ENCODE results near the gene ZNF350.
"Not testable (repeated sequence)": the region's sequence is repeated elsewhere in the genome, so short reads cannot be mapped to it uniquely, and the experiment has no call there.

Gene ZNF350

GRCh38 chr19:51970718-51971117 lies 15.9 kb downstream of the ZNF350 start:
- no peak for DNase-seq

- DNase-seq: no peak
These were observed 21.1 kb downstream of the ZNF350 start for GRCh38 chr19:51965583-51965982.

- not testable (repeated sequence) for DNase-seq
These were observed 25.9 kb downstream of the ZNF350 start for GRCh38 chr19:51960621-51961233.

- no peak for DNase-seq
These were observed 26.8 kb downstream of the ZNF350 start for GRCh38 chr19:51959791-51960190.

GRCh38 chr19:51957846-51958245 lies 28.8 kb downstream of the ZNF350 start:
- not testable (repeated sequence) for DNase-seq

- no peak for DNase-seq
These were observed 37.7 kb downstream of the ZNF350 start for GRCh38 chr19:51948975-51949374.

- no peak for DNase-seq
These were observed 40.0 kb downstream of the ZNF350 start for GRCh38 chr19:51946602-51947001.

- DNase-seq: no peak
These were observed 41.7 kb downstream of the ZNF350 start for GRCh38 chr19:51944798-51945552.

- DNase-seq: no peak
These were observed 47.7 kb downstream of the ZNF350 start for GRCh38 chr19:51938936-51939335.

GRCh38 chr19:51931921-51932320 lies 54.7 kb downstream of the ZNF350 start:
- DNase-seq: no peak

- no peak for DNase-seq
These were observed 58.8 kb downstream of the ZNF350 start for GRCh38 chr19:51927859-51928258.

- peak; percentile 88 for DNase-seq
These were observed 59.6 kb downstream of the ZNF350 start, which contains the start of gene ZNF613 for GRCh38 chr19:51926784-51927741. Gene ZNF613 (plus strand): TSS chr19:51927472. CDS start chr19:51936221, 8,749 bp downstream.

- DNase-seq: no peak
These were observed 60.2 kb downstream of the ZNF350 start for GRCh38 chr19:51926426-51926783.

- DNase-seq: no peak
These were observed 64.7 kb downstream of the ZNF350 start for GRCh38 chr19:51921949-51922348.

GRCh38 chr19:51919606-51920005 lies 67.0 kb downstream of the ZNF350 start:
- no peak for DNase-seq

GRCh38 chr19:51916167-51916566 lies 70.5 kb downstream of the ZNF350 start:
- no peak for DNase-seq

- DNase-seq: no peak
These were observed 71.2 kb downstream of the ZNF350 start for GRCh38 chr19:51915324-51915867.
